ENCODE data around the gene RNU4-1. TPM values are rescaled to one million over a fixed set of nuclear protein-coding genes. Genes with fewer than 3 reads are reported as not detected.
A peak's percentile ranks its signal among the peaks of the same experiment; 100 is the strongest.
"Not testable (repeated sequence)": the region's sequence is repeated elsewhere in the genome, so short reads cannot be mapped to it uniquely, and the experiment has no call there.

RNU4-1 gene
- total RNA-seq, 1 experiment from 2014 or later = not detected

GRCh38 chr12:120262852-120263747 lies 29.9 kb downstream of the RNU4-1 start:
- in situ Hi-C loops (cut with HindIII; ENCODE audit: low pct_unique_long_range_greater_than_20kb, low sequenced_read_pairs) = no loop called here
- peak; percentile 38 for DNase-seq (ENCODE audit: low read depth)

- peak; percentile 49 for DNase-seq (ENCODE audit: low read depth)
- in situ Hi-C loops (cut with HindIII; ENCODE audit: low pct_unique_long_range_greater_than_20kb, low sequenced_read_pairs) = no loop called here
Observed at GRCh38 chr12:120261951-120262851, 30.8 kb downstream of the RNU4-1 start.

- DNase-seq (ENCODE audit: low read depth) = no peak
- in situ Hi-C loops (cut with HindIII; ENCODE audit: low pct_unique_long_range_greater_than_20kb, low sequenced_read_pairs) = no loop called here
Observed at GRCh38 chr12:120260607-120261006, 32.4 kb downstream of the RNU4-1 start.

GRCh38 chr12:120259418-120260202 lies 33.4 kb downstream of the RNU4-1 start:
- no peak for DNase-seq (ENCODE audit: low read depth)
- in situ Hi-C loops (cut with HindIII; ENCODE audit: low pct_unique_long_range_greater_than_20kb, low sequenced_read_pairs) = no loop called here

GRCh38 chr12:120258323-120258896 lies 34.6 kb downstream of the RNU4-1 start:
- in situ Hi-C loops (cut with HindIII; ENCODE audit: low pct_unique_long_range_greater_than_20kb, low sequenced_read_pairs) = no loop called here
- DNase-seq (ENCODE audit: low read depth) = no peak

GRCh38 chr12:120257041-120257821 lies 35.8 kb downstream of the RNU4-1 start:
- DNase-seq (ENCODE audit: low read depth) = peak; percentile 45
- in situ Hi-C loops (cut with HindIII; ENCODE audit: low pct_unique_long_range_greater_than_20kb, low sequenced_read_pairs) = no loop called here

- in situ Hi-C loops (cut with HindIII; ENCODE audit: low pct_unique_long_range_greater_than_20kb, low sequenced_read_pairs) = no loop called here
- DNase-seq (ENCODE audit: low read depth) = no peak
Observed at GRCh38 chr12:120254809-120255208, 38.2 kb downstream of the RNU4-1 start.

GRCh38 chr12:120253313-120253712 lies 39.7 kb downstream of the RNU4-1 start:
- DNase-seq (ENCODE audit: low read depth); in situ Hi-C loops (cut with HindIII; ENCODE audit: low pct_unique_long_range_greater_than_20kb, low sequenced_read_pairs): not testable (repeated sequence)

- in situ Hi-C loops (cut with HindIII; ENCODE audit: low pct_unique_long_range_greater_than_20kb, low sequenced_read_pairs) = no loop called here
- DNase-seq (ENCODE audit: low read depth) = no peak
Observed at GRCh38 chr12:120252071-120252906, 40.7 kb downstream of the RNU4-1 start.

- DNase-seq (ENCODE audit: low read depth) = peak; percentile 39
- in situ Hi-C loops (cut with HindIII; ENCODE audit: low pct_unique_long_range_greater_than_20kb, low sequenced_read_pairs) = not testable (repeated sequence)
Observed at GRCh38 chr12:120251364-120252070, 41.5 kb downstream of the RNU4-1 start.

GRCh38 chr12:120249875-120250795 lies 42.9 kb downstream of the RNU4-1 start:
- in situ Hi-C loops (cut with HindIII; ENCODE audit: low pct_unique_long_range_greater_than_20kb, low sequenced_read_pairs) = no loop called here
- no peak for DNase-seq (ENCODE audit: low read depth)

- no peak for DNase-seq (ENCODE audit: low read depth)
- in situ Hi-C loops (cut with HindIII; ENCODE audit: low pct_unique_long_range_greater_than_20kb, low sequenced_read_pairs) = no loop called here
Observed at GRCh38 chr12:120249266-120249874, 43.7 kb downstream of the RNU4-1 start.

- no peak for DNase-seq (ENCODE audit: low read depth)
Observed at GRCh38 chr12:120247621-120248030, 45.4 kb downstream of the RNU4-1 start.

GRCh38 chr12:120247183-120247582 lies 45.9 kb downstream of the RNU4-1 start:
- DNase-seq (ENCODE audit: low read depth) = no peak
- in situ Hi-C loops (cut with HindIII; ENCODE audit: low pct_unique_long_range_greater_than_20kb, low sequenced_read_pairs) = no loop called here

More at GRCh38 chr12:120247621-120248030, 45.4 kb downstream of the RNU4-1 start:
- in situ Hi-C loops (cut with HindIII; ENCODE audit: low pct_unique_long_range_greater_than_20kb, low sequenced_read_pairs) = no loop called here
